Activated T-cell treated with anti-CD3 and anti-CD28 coated beads, Interleukin-2, amount 50 U/mL, for 1 hour (primary cell): Measurements from ENCODE around the gene CEACAM6.
"Not testable (repeated sequence)": the region's sequence is repeated elsewhere in the genome, so short reads cannot be mapped to it uniquely, and the experiment has no call there.

ENCODE experiments used
- DNase-seq: peaks from one replicate; pipeline ENCODE4 v3.0.0-alpha.2; 2020

The CEACAM6 gene

GRCh38 chr19:41755328-41755913 lies at the start of gene CEACAM6:
TSS of gene CEACAM6 (plus strand) at chr19:41755530. CDS start at chr19:41755639, 109 bp downstream.
- DNase-seq: no peak

GRCh38 chr19:41706741-41707501 lies 48.4 kb upstream of the CEACAM6 start:
- DNase-seq: peak; percentile 80

GRCh38 chr19:41707502-41707812 lies 47.9 kb upstream of the CEACAM6 start:
- DNase-seq: no peak

GRCh38 chr19:41707871-41708371 lies 47.4 kb upstream of the CEACAM6 start:
- no peak for DNase-seq

GRCh38 chr19:41708481-41708880 lies 46.8 kb upstream of the CEACAM6 start, which contains the start of gene CEACAM5:
TSS of gene CEACAM5 (plus strand) at chr19:41708626. CDS start at chr19:41708732, 106 bp downstream.
- DNase-seq: no peak

GRCh38 chr19:41709516-41709915 lies 45.8 kb upstream of the CEACAM6 start:
- DNase-seq: not testable (repeated sequence)

GRCh38 chr19:41709951-41710645 lies 45.2 kb upstream of the CEACAM6 start:
- no peak for DNase-seq

GRCh38 chr19:41711376-41712261 lies 43.7 kb upstream of the CEACAM6 start:
- no peak for DNase-seq

GRCh38 chr19:41714598-41714997 lies 40.7 kb upstream of the CEACAM6 start:
- DNase-seq: no peak

GRCh38 chr19:41718761-41719160 lies 36.6 kb upstream of the CEACAM6 start:
- no peak for DNase-seq

- DNase-seq: no peak
These were observed 35.2 kb upstream of the CEACAM6 start for GRCh38 chr19:41720103-41720502.

GRCh38 chr19:41726493-41726892 lies 28.8 kb upstream of the CEACAM6 start:
- no peak for DNase-seq

- no peak for DNase-seq
These were observed 21.2 kb upstream of the CEACAM6 start for GRCh38 chr19:41734156-41734555.

- DNase-seq: no peak
These were observed 20.7 kb upstream of the CEACAM6 start for GRCh38 chr19:41734585-41734984.

GRCh38 chr19:41735071-41735600 lies 20.2 kb upstream of the CEACAM6 start:
- no peak for DNase-seq

GRCh38 chr19:41739361-41739760 lies 16.0 kb upstream of the CEACAM6 start:
- DNase-seq: no peak

- DNase-seq: no peak
These were observed 14.7 kb upstream of the CEACAM6 start for GRCh38 chr19:41740415-41741243.

GRCh38 chr19:41741244-41741554 lies 14.1 kb upstream of the CEACAM6 start:
- no peak for DNase-seq

GRCh38 chr19:41744850-41745249 lies 10.5 kb upstream of the CEACAM6 start:
- DNase-seq: no peak

GRCh38 chr19:41745756-41746155 lies 9.6 kb upstream of the CEACAM6 start:
- no peak for DNase-seq

GRCh38 chr19:41746593-41747227 lies 8.6 kb upstream of the CEACAM6 start:
- DNase-seq: peak; percentile 37
